AG04450 (cell line): ENCODE data around the gene KRT1. TPM values are rescaled to one million over a fixed set of nuclear protein-coding genes. Genes with fewer than 3 reads are reported as not detected.

ENCODE experiments used
- CTCF ChIA-PET: fragments of 300-600, 350-600 bp; formaldehyde crosslinking; extraction: SDS; loops from one replicate; lab custom pipeline; 2022; ENCODE audit warnings: antibody characterized with exemption, inconsistent platforms; lab: Charles Lee
- POLR2A ChIA-PET: fragments of 350-600 bp; formaldehyde crosslinking; extraction: SDS; loops from one replicate; lab custom pipeline; 2021; ENCODE audit warnings: antibody characterized with exemption, inconsistent platforms; lab: Yijun Ruan, JAX
- DNase-seq: peaks from one replicate; pipeline ENCODE4 v3.0.0-alpha.2; 2011; ENCODE audit warnings: low read depth, low spot score
- H3K27ac ChIP-seq: one replicate; pipeline ENCODE4 v1.5.1; 2012; ENCODE audit warnings: low read depth, low read length, control low read depth
- H3K27me3 ChIP-seq: one replicate; pipeline ENCODE4 v1.6.0; 2012; ENCODE audit warnings: low read length; ENCODE audit not compliant: control insufficient read depth, insufficient read depth
- H3K4me3 ChIP-seq: 2 replicates; pipeline ENCODE4 v1.5.1; 2011; ENCODE audit warnings: mild to moderate bottlenecking, low read depth, low read length, control low read depth
- H3K9me3 ChIP-seq: 2 replicates; pipeline ENCODE4 v1.5.1; 2012; ENCODE audit warnings: low read length; ENCODE audit not compliant: control insufficient read depth, insufficient read depth
- polyA plus RNA-seq: library from polyadenylated mRNA; depleted of rRNA; stranded (reverse); fragments of >200 nt; gene quantifications from 2 replicates; pipeline ENCODE4 v1.2.3, GENCODE V29; 2011
- TF ChIP-seq, protein P1 (sequence below): IDR thresholded peaks from 2 replicates; pipeline ENCODE4 v1.5.1; 2011; ENCODE audit warnings: low read depth, low read length, control low read depth, inconsistent platforms

KRT1 gene
- polyA plus RNA-seq, 1 experiment: not detected

DNA sequence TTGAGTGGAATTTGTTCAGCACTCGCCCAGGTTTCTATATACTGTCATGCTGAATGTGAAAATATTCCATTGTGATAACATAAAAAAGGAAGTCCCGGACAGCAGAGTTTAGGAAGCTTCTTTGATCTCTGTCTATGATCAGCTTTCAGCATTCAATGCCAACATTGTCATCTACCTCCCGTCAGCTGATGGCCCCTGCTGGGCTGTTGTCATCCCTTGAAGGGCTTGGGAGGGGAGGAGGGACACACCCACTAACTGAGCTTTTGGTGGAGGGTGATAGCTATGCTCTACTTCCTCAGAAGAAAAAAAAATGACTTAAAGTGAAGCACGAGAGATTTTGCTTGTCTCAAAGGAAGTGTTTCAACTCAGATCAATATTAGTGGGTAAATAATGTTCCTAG lies 27.8 kb upstream of the KRT1 start:
- Histone ChIP-seq H3K27me3 (peaks cover 20% of the 10 kb centered on the region), H3K9me3 (no peaks in the 10 kb centered on the region), H3K4me3 (no peak overlapping the region), H3K27ac (no peak overlapping the region)
- TF ChIP-seq, protein P1, sequence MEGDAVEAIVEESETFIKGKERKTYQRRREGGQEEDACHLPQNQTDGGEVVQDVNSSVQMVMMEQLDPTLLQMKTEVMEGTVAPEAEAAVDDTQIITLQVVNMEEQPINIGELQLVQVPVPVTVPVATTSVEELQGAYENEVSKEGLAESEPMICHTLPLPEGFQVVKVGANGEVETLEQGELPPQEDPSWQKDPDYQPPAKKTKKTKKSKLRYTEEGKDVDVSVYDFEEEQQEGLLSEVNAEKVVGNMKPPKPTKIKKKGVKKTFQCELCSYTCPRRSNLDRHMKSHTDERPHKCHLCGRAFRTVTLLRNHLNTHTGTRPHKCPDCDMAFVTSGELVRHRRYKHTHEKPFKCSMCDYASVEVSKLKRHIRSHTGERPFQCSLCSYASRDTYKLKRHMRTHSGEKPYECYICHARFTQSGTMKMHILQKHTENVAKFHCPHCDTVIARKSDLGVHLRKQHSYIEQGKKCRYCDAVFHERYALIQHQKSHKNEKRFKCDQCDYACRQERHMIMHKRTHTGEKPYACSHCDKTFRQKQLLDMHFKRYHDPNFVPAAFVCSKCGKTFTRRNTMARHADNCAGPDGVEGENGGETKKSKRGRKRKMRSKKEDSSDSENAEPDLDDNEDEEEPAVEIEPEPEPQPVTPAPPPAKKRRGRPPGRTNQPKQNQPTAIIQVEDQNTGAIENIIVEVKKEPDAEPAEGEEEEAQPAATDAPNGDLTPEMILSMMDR: no peak
- CTCF ChIA-PET: interaction anchor here (0.9 kb wide), 1 partner anchor 163 kb away, joined by 3 read pairs; no protein-coding TSS in a partner anchor
- POLR2A ChIA-PET: no interaction called here
- no peak for DNase-seq

DNA sequence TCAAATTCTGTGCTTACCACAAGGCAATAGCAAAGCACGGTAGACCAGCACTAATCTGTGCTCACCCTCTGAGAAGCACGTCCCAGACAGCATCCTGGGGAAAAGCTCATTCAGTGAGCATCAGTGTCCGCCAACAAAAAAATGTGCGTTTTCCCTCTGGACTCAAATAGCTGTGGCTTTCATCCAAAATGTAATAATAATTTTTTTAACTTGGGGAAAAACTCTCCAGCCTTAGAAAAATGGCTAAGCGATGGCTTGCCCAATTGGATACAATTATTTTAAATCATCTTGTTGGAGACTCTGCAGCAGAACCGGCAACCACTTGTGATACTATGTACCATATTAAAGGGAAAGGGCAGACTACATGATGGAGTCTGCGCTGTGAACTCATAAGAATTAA lies 24.3 kb upstream of the KRT1 start:
- Histone ChIP-seq H3K27me3 (peaks cover 16% of the 10 kb centered on the region), H3K4me3 (no peak overlapping the region), H3K9me3 (no peaks in the 10 kb centered on the region), H3K27ac (no peak overlapping the region)
- DNase-seq: no peak
- TF ChIP-seq, protein P1: no peak
- ChIA-PET CTCF (no interaction called here), POLR2A (no interaction called here)

DNA sequence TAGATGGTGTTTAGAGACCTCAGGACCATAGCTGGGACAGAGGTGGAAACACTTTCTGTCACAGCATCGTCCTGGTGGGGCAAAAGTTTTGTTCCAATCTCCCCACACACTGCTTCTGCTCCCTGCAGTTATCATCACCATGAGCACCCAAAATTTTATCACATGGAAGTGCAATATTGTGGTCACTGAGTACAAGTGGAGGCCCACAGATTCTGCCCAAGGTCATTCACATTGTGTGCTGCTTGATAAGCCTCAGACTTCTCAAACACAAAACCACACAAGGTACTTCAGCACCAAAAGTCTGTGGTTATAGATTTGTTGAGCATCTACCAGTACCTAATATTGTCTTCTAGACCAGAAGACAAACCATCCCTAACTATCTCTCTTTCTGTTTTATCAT lies 23.7 kb upstream of the KRT1 start:
- Histone ChIP-seq H3K27me3 (peaks cover 15% of the 10 kb centered on the region), H3K4me3 (no peak overlapping the region), H3K27ac (no peak overlapping the region), H3K9me3 (no peaks in the 10 kb centered on the region)
- TF ChIP-seq, protein P1: no peak
- POLR2A ChIA-PET: no interaction called here
- CTCF ChIA-PET: no interaction called here
- DNase-seq: no peak

DNA sequence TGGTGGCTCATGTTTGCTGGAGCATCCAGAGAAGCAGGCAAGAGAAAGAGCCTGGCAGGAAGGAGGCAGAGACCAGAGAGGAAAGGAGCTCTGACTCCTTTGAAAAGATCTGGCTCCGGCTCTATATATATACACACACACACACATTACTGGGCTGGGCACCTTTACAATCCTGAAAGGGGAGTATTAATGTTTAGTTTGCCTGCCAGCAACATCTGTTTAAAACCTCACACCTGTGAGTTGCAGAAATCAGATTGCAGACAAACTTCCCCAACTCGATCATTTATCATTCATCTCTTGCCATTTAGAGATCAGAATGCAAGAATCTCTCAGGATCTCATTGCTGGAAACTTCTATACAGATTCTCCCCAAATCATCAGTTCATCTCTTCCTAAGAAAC lies 23.2 kb upstream of the KRT1 start, which contains the start of gene KRT77:
Gene KRT77, minus strand, starts transcription at position 101 of the 400 bp plus-strand sequence. Its CDS starts 90 bp downstream, at position 11.
- H3K27me3 ChIP-seq: peaks cover 15% of the 10 kb centered on the region
- no peaks in the 10 kb centered on the region for H3K9me3 ChIP-seq
- ChIA-PET CTCF (no interaction called here), POLR2A (no interaction called here)
- no peak within 1 kb of the TSS for H3K4me3 ChIP-seq
- TF ChIP-seq, protein P1: no peak
- no peak for DNase-seq
- no peak within 1 kb of the TSS for H3K27ac ChIP-seq

DNA sequence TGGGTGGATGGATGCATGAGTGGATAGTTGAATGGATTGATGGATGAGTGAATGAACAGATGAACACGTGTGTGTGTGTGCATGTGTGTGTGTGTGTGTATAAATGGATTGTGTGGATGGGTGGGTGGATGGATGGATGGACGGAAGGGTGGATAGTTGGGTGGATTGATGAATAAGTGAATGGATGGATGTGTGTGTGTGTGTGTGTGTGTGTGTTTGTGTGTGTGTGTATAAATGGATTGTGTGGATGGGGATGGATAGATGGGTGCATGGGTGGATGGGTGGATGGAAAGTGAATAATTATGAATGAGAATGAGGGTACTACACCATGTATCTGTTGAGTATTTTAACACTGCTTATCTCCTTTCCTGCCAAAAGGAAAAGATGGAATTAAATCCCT lies 22.1 kb upstream of the KRT1 start:
- CTCF ChIA-PET: no interaction called here
- no peak for DNase-seq
- TF ChIP-seq, protein P1: no peak
- Histone ChIP-seq H3K27me3 (peaks cover 15% of the 10 kb centered on the region), H3K27ac (no peak overlapping the region), H3K4me3 (no peak overlapping the region), H3K9me3 (no peaks in the 10 kb centered on the region)
- POLR2A ChIA-PET: no interaction called here
